ENCODE measurements around the gene VDAC1. TPM values are rescaled to one million over a fixed set of nuclear protein-coding genes. Genes with fewer than 3 reads are reported as not detected.

Gene VDAC1
- total and polyA plus RNA-seq, 10 of the 15 experiments (the other 5 are each of a cell fraction or from before 2014, with no cell fraction given), result 245 to 488 (median 349) TPM

- ChIA-PET SMC1A (ENCODE audit: uncharacterized antibody, unreplicated experiment) (interaction anchor here (0.8 to 2.3 kb wide), 6 partner anchors 11 to 46 kb away, joined by 3 to 9 read pairs (median 8); partner anchors contain the start of gene VDAC1), POLR2A (interaction anchor here (1.1 to 1.8 kb wide), 2 partner anchors 23 to 24 kb away, joined by 3 to 6 read pairs; partner anchors contain the start of gene C5orf15), CTCF (interaction anchor here (0.6 to 9.8 kb wide), 9 partner anchors 7 to 569 kb away, joined by 3 to 179 read pairs (median 4); partner anchors contain the start of gene VDAC1), RAD21 (ENCODE audit: unreplicated experiment) (interaction anchor here (1.2 to 1.5 kb wide), 3 partner anchors 12 to 47 kb away, joined by 3 read pairs; partner anchors contain the start of gene VDAC1)
- intact Hi-C loops (cut with micrococcal nuclease; ENCODE audit: unreplicated experiment), result no loop called here
- Histone ChIP-seq H3K79me2 (ENCODE audit: control insufficient read depth, insufficient read depth, low read length) (peaks cover 65% of the 10 kb centered on the region), H3K4me3 (no peak overlapping the region), H3K4me2 (ENCODE audit: control insufficient read depth, insufficient read depth) (no peak overlapping the region), H2AFZ (ENCODE audit: control insufficient read depth, low read depth, low read length) (no peak overlapping the region), H3K36me3 (ENCODE audit: control insufficient read depth in 2 of 2, insufficient read depth in 2 of 2, low read length in 1 of 2) (peaks cover 19 to 21% of the 10 kb centered on the region in 2 experiments), H3K27me3 (replicated peaks in 1 of 2; ENCODE audit: control insufficient read depth in 2 of 2, insufficient read depth in 2 of 2, low read length in 1 of 2) (no peaks in the 10 kb centered on the region), H3K27ac (ENCODE audit: control insufficient read depth, insufficient read depth) (no peak overlapping the region), H4K20me1 (ENCODE audit: control insufficient read depth, insufficient read depth) (peaks cover 24% of the 10 kb centered on the region), H3K9ac (ENCODE audit: control insufficient read depth, insufficient read depth, low read length) (no peak overlapping the region), H3K9me3 (replicated peaks; ENCODE audit: control insufficient read depth, insufficient read depth, low read length) (no peaks in the 10 kb centered on the region), H3K4me1 (ENCODE audit: control insufficient read depth, insufficient read depth, low read length) (peaks cover 16% of the 10 kb centered on the region)
- no TSS peak for BruUV-seq (replicated peaks)
- ATAC-seq (no peak), FAIRE-seq (no peak), DNase-seq (ENCODE audit: low read depth, low spot score) (no peak)
- WGBS (ENCODE audit: insufficient coverage, insufficient replicate concordance, low lambda C conversion rate, missing lambda C conversion rate), result 61% methylated on average over 8 of the region's 8 CpGs
- in situ Hi-C loops (cut with MboI), result no loop called here
- TF ChIP-seq E2F4 (IDR thresholded peaks at IDR 0.05; ENCODE audit: low read depth, low read length), result no peak
- TF ChIP-seq, protein P1, sequence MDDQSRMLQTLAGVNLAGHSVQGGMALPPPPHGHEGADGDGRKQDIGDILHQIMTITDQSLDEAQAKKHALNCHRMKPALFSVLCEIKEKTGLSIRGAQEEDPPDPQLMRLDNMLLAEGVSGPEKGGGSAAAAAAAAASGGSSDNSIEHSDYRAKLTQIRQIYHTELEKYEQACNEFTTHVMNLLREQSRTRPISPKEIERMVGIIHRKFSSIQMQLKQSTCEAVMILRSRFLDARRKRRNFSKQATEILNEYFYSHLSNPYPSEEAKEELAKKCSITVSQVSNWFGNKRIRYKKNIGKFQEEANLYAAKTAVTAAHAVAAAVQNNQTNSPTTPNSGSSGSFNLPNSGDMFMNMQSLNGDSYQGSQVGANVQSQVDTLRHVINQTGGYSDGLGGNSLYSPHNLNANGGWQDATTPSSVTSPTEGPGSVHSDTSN (IDR thresholded peaks at IDR 0.05; ENCODE audit: insufficient replicate concordance, low read depth, low read length), result no peak
Observed at GRCh38 chr5:133992429-133993155, 12.2 kb downstream of the VDAC1 start.
